GM10847 (cell line): ENCODE results near the gene EMX1.

Experiments used
- POLR2A ChIP-seq: IDR thresholded peaks from 2 replicates; pipeline ENCODE4 v1.6.1; 2011; ENCODE audit not compliant: insufficient read length; ENCODE audit errors: extremely low read depth

Gene EMX1

GRCh38 chr2:72944804-72945449 is 27.6 kb downstream of the EMX1 start:
- no peak for TF ChIP-seq POLR2A

DNA sequence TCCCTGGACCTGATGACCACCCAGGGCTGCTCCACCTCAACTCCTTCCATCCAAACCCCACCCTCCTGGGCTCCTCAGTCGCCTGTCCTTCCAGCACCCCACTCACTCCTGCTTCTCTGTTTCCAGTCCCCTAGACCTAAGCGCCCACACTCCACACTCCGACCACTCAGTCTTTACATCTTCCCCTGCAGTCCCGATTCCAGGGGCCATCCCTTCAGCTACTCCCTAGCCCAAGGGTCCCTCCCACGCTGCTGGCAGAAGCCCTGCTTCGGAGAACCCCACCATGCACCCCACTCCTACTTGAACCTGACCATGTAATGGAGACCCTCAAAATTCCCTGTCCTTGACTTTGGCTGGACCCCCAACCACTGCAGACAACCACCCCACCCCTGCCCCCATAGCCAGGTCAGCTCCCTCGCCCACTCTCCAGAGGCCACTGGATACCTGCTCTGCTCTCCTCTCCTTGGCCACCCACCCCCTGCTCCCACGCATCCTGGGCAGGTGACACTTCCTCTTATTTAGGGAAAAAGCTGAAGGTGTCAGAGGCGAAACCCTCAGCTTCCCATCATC is 28.2 kb downstream of the EMX1 start:
- TF ChIP-seq POLR2A, result no peak

DNA sequence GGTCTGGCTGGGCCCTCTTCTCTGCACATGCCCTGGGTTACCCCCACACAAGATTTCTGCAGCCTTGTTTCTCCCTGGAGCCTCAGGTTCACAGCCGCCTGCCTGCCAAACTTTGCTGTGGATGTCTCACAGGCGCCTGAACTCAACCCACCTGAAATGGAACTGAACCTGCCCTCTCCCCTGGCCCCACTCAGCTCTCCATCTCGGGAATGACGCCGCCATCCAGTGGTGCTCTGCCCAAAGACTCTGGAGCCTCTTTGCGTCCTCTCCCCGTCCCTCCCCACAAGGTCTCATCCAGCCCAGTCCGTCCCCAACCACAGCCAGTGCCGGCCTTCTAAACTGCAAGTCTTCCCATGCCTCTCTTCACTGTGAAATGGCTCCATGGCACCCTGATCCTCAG is 29.1 kb downstream of the EMX1 start:
- TF ChIP-seq POLR2A, result no peak

- TF ChIP-seq POLR2A, result no peak
Observed at GRCh38 chr2:72947952-72948830, 30.9 kb downstream of the EMX1 start.

DNA sequence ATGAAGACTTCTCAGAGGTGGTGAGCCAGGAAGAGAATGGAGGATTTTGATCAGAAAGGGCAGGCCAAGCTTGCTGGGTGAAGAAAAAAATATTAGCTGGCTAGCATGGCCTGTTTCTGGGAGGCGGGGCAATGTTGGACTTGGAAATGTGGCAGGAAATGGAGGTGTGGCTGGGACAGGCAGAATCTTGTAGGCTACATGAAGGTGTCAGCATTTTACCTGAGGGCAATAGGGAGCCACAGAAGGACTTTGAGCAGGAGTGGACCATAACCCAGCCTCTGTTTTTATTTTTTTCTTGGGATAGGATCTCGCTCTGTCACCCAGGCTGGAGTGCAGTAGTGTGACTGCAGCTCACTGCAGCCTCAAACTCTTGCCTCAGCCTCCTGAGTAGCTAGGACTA is 31.7 kb downstream of the EMX1 start:
- no peak for TF ChIP-seq POLR2A

- no peak for TF ChIP-seq POLR2A
Observed at GRCh38 chr2:72949642-72950041, 32.3 kb downstream of the EMX1 start.

GRCh38 chr2:72950558-72951255 is 33.4 kb downstream of the EMX1 start:
- no peak for TF ChIP-seq POLR2A

- no peak for TF ChIP-seq POLR2A
Observed at GRCh38 chr2:72951303-72952095, 34.2 kb downstream of the EMX1 start.

DNA sequence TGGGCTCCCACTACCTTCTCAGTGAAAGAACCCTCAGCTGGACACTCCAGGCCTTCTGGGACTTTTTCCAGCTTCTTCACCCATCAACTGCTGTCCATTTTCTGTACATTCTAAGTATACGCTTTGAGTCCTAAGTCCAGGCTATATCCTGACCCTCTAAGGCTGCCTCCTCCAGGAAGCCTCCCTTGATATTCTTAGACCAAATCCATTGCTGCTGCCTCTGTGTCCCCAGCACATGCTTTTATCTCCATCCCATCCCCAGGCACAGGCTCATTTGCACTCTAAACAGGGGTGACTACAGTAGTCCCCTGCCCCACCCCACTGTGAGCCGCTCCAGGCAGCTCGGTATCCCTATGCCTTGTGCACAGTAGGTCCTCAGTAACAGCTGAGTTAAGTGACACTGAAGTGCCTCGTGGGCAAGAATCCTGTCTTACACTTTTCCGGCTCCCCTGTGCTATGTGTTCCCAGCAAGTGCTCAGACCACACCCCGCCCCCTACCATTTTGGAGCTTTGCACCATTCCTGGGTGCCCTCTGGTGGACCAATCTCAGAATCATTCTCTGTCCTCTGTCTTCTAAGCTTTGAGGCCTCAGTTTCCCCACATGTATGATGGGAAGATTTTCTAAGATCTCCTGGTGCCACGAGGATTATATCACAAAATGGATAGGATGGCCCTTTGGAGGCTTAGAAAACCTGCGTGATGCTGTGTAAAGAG is 34.9 kb downstream of the EMX1 start:
- no peak for TF ChIP-seq POLR2A

- TF ChIP-seq POLR2A, result no peak
Observed at GRCh38 chr2:72952961-72953360, 35.6 kb downstream of the EMX1 start.

DNA sequence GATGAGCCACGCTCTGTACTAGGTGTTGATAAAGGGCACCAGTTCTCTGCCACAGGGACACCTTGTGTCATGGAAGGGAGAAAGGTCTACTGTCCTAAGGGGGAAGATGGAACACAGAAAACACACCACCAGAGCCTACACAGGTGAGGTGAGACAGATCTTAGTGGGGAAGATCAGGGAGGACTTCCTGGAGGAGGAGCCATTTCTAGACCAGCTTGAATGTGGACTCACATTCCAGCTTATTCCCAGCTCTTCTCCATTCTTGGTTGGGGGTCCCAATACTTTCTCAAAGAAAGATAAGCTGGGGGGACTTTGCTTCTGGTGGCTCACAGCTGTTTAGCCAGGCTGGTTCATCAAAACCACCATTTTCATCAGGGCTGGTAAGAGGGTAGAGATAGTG is 36.2 kb downstream of the EMX1 start:
- no peak for TF ChIP-seq POLR2A

GRCh38 chr2:72953976-72954375 is 36.7 kb downstream of the EMX1 start:
- no peak for TF ChIP-seq POLR2A

GRCh38 chr2:72954376-72955227 is 37.3 kb downstream of the EMX1 start:
- no peak for TF ChIP-seq POLR2A
